ENCODE results near the gene MANBA. TPM values are rescaled to one million over a fixed set of nuclear protein-coding genes. Genes with fewer than 3 reads are reported as not detected.

Gene MANBA
- polyA plus RNA-seq (ENCODE audit: insufficient read length): 23.9 TPM
- long read RNA-seq, donor 1, partial matches to known transcripts: 0 of 3 reads
- long read RNA-seq, donor 1, other reads (novel, unspliced or antisense): 0 of 3 reads
- long read RNA-seq, donor 2, partial matches to known transcripts: 8 of 11 reads
- long read RNA-seq, donor 2, other reads (novel, unspliced or antisense): 0 of 11 reads
- long read RNA-seq, donor 3, transcript MANBA-201 (17 exons, 3,361 nt): major isoform, 5 of 10 reads
- long read RNA-seq, donor 3, partial matches to known transcripts: 5 of 10 reads
- long read RNA-seq, donor 3, other reads (novel, unspliced or antisense): 0 of 10 reads
- long read RNA-seq, donor 4: 0 reads
- long read RNA-seq, donor 5, partial matches to known transcripts: 11 of 13 reads
- long read RNA-seq, donor 5, other reads (novel, unspliced or antisense): 0 of 13 reads
- long read RNA-seq, donor 6, partial matches to known transcripts: 0 of 1 reads
- long read RNA-seq, donor 6, other reads (novel, unspliced or antisense): 0 of 1 reads
- long read RNA-seq, donor 7, partial matches to known transcripts: 0 of 7 reads
- long read RNA-seq, donor 7, other reads (novel, unspliced or antisense): 0 of 7 reads
- long read RNA-seq, donor 8, partial matches to known transcripts: 5 of 8 reads
- long read RNA-seq, donor 8, other reads (novel, unspliced or antisense): 0 of 8 reads

- DNase-seq: peak; percentile 75
Observed at GRCh38 chr4:102760645-102761295, at the start of gene MANBA. Gene MANBA (minus strand): TSS chr4:102760968. CDS start chr4:102760894, 74 bp downstream.

GRCh38 chr4:102809691-102810090 is 48.9 kb upstream of the MANBA start:
- DNase-seq: no peak

GRCh38 chr4:102809190-102809589 is 48.4 kb upstream of the MANBA start:
- no peak for DNase-seq

- DNase-seq: no peak
Observed at GRCh38 chr4:102808009-102808408, 47.2 kb upstream of the MANBA start.

GRCh38 chr4:102807345-102807744 is 46.6 kb upstream of the MANBA start:
- no peak for DNase-seq

- DNase-seq: no peak
Observed at GRCh38 chr4:102799816-102800215, 39.0 kb upstream of the MANBA start.

- DNase-seq: no peak
Observed at GRCh38 chr4:102794999-102795398, 34.2 kb upstream of the MANBA start.

GRCh38 chr4:102792361-102792936 is 31.7 kb upstream of the MANBA start:
- DNase-seq: no peak

GRCh38 chr4:102791318-102791835 is 30.6 kb upstream of the MANBA start:
- no peak for DNase-seq

GRCh38 chr4:102789317-102789717 is 28.5 kb upstream of the MANBA start:
- DNase-seq: no peak

- no peak for DNase-seq
Observed at GRCh38 chr4:102787944-102788343, 27.2 kb upstream of the MANBA start.

- no peak for DNase-seq
Observed at GRCh38 chr4:102787096-102787881, 26.5 kb upstream of the MANBA start.

- DNase-seq: no peak
Observed at GRCh38 chr4:102786279-102786678, 25.5 kb upstream of the MANBA start.

- DNase-seq: no peak
Observed at GRCh38 chr4:102783006-102783405, 22.2 kb upstream of the MANBA start.

GRCh38 chr4:102781570-102781969 is 20.8 kb upstream of the MANBA start:
- DNase-seq: no peak

- no peak for DNase-seq
Observed at GRCh38 chr4:102780476-102781144, 19.8 kb upstream of the MANBA start.

- DNase-seq: no peak
Observed at GRCh38 chr4:102779204-102779603, 18.4 kb upstream of the MANBA start.

GRCh38 chr4:102778720-102779119 is 18.0 kb upstream of the MANBA start:
- peak; percentile 14 for DNase-seq

- no peak for DNase-seq
Observed at GRCh38 chr4:102775805-102776204, 15.0 kb upstream of the MANBA start.

GRCh38 chr4:102774254-102774653 is 13.5 kb upstream of the MANBA start:
- no peak for DNase-seq
